HEK293T (cell line): Measurements from ENCODE around the gene CCT3.
"Not testable (repeated sequence)": the region's sequence is repeated elsewhere in the genome, so short reads cannot be mapped to it uniquely, and the experiment has no call there.

Source experiments
- FOXA1 ChIP-seq: fragments of 450-650 bp; IDR thresholded peaks from 2 replicates; pipeline ENCODE4 v1.6.1; 2016; ENCODE audit warnings: mild to moderate bottlenecking
- FOXK2 ChIP-seq: fragments of 450-650 bp; IDR thresholded peaks from 2 replicates; pipeline ENCODE4 v1.6.1; 2016; ENCODE audit warnings: mild to moderate bottlenecking
- FOXM1 ChIP-seq: fragments of 450-650 bp; IDR thresholded peaks from 2 replicates; pipeline ENCODE4 v1.6.1; 2017; ENCODE audit warnings: mild to moderate bottlenecking, borderline replicate concordance
- HDGF ChIP-seq: fragments of 450-650 bp; IDR thresholded peaks from 2 replicates; pipeline ENCODE4 v1.6.1; 2017; ENCODE audit warnings: antibody characterized with exemption, borderline replicate concordance
- L3MBTL2 ChIP-seq: fragments of 450-650 bp; conservative IDR thresholded peaks from 2 replicates; pipeline ENCODE4 v1.6.1; 2016; ENCODE audit warnings: mild to moderate bottlenecking
- SP1 ChIP-seq: fragments of 450-650 bp; IDR thresholded peaks from 2 replicates; pipeline ENCODE4 v1.6.1; 2017
- SUZ12 ChIP-seq: fragments of 450-650 bp; IDR thresholded peaks from 2 replicates; pipeline ENCODE4 v1.6.1; 2016; ENCODE audit warnings: mild to moderate bottlenecking
- TARDBP ChIP-seq: fragments of 450-650 bp; IDR thresholded peaks from 2 replicates; pipeline ENCODE4 v1.6.1; 2016
- ZNF384 ChIP-seq: fragments of 450-650 bp; IDR thresholded peaks from 2 replicates; pipeline ENCODE4 v1.6.1; 2016
- TF ChIP-seq, protein P1 (sequence below): fragments of 450-650 bp; IDR thresholded peaks from 2 replicates; pipeline ENCODE4 v1.6.1; 2016

DNA sequence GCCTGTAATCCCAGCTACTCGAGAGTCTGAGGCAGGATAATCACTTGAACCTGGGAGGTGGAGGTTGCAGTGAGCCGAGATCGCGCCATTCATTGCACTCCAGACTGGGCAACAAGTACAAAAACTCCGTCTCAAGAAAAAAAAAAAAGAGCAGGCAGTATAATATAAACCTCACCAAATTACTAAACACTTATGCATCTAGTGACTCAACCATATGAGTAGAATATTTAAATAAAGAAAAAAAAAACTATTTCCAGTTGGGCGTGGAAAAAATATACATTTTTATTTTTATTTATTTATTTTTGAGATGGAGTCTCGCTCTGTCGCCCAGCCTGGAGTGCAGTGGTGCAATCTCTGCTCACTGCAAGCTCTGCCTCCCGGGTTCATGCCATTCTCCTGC, 14.9 kb downstream of the CCT3 start:
- TF ChIP-seq FOXK2, HDGF, TARDBP, FOXM1, SUZ12, SP1, ZNF384, L3MBTL2, FOXA1: not testable (repeated sequence)
- TF ChIP-seq, protein P1, sequence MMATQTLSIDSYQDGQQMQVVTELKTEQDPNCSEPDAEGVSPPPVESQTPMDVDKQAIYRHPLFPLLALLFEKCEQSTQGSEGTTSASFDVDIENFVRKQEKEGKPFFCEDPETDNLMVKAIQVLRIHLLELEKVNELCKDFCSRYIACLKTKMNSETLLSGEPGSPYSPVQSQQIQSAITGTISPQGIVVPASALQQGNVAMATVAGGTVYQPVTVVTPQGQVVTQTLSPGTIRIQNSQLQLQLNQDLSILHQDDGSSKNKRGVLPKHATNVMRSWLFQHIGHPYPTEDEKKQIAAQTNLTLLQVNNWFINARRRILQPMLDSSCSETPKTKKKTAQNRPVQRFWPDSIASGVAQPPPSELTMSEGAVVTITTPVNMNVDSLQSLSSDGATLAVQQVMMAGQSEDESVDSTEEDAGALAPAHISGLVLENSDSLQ: not testable (repeated sequence)
